NCI-H1092 (cell line): ENCODE measurements around the gene NME9.
"Not testable (repeated sequence)": the region's sequence is repeated elsewhere in the genome, so short reads cannot be mapped to it uniquely, and the experiment has no call there.

Experiments used
- DNase-seq: peaks from one replicate; lab custom pipeline; 2025; lab: John Stamatoyannopoulos, UW

NME9 gene, protein sequence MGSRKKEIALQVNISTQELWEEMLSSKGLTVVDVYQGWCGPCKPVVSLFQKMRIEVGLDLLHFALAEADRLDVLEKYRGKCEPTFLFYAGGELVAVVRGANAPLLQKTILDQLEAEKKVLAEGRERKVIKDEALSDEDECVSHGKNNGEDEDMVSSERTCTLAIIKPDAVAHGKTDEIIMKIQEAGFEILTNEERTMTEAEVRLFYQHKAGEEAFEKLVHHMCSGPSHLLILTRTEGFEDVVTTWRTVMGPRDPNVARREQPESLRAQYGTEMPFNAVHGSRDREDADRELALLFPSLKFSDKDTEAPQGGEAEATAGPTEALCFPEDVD

DNA sequence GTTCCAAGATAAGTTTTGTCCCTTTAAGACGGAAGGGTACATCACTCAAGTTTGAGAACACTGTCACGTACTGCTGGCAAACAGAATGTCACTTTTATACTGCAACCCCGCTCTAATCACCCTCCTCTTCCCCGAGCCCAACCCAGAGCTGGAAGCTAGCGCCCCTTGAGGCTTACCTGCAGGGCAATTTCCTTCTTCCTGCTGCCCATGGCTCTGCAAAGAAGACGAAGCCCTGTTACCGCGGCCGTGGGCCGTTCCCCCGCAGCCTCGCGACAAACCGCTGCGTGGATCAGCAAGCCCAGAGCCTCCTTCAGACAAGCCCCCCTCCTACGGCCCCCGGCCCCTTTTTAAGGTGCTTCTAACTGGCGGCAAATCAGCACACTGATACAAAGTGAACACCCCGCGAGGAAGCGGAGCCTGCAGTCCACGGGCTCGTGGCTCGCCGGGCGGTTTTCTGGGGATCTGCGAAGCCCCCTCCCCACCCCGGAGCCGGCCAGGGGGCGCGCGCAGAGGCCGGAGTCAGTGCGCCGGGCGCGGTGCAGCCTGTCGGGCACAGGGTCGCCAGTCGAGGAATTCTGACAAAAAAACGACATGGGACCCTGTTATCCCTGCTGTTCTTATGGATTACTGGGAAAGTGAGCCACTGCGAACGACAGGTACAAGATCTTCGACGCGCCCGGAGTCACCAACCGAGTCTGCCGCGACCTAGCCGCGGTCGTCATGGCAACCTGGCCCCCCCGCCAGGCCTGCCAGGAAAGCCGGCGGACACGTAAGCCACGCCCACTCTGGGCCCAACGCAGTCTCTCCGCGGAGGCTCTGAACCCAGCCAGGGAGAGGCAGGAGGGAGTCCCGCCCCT lies at the start of gene NME9:
Gene NME9 (minus strand): TSS at position 725 of the 857 bp plus-strand sequence. CDS start 516 bp downstream, at position 209.
- DNase-seq: peak; percentile 96

DNA sequence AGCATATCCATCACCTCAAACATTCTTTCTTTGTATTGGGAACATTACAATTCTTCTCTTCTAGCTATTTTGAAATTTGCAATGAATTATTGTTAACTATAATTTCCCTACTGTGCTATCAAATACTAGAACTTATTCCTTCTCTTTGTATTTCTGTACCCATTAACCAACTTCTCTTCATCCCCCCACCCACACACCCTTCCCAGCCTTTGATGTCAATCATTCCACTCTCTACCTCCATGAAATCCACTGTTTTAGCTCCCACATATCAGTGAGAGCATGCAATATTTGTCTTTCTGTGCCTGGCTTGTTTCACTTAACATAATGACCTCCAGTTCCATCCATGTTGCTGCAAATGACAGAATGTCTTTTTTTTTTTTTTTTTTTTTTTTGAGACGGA lies 49.3 kb upstream of the NME9 start:
- no peak for DNase-seq

DNA sequence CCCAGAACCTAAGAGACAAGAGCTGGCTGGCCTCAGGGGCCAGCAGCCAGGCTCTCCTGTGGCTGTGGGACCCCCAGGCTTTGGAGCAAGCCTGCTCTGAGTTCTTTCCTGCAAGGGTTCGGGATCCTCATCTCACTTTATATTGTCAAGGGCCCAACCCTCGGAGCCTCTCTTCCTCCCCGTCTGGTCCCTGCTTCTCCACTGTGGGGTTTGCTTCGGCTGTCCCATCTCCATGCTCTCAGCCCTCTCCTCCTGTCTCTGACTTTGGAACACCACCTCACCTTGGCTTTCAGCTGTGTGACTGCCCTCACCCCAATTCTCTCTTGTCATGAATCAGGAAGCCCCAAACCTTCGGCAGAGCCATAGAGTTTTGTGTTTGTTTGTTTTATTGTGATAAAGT lies 48.7 kb upstream of the NME9 start:
- DNase-seq: no peak

DNA sequence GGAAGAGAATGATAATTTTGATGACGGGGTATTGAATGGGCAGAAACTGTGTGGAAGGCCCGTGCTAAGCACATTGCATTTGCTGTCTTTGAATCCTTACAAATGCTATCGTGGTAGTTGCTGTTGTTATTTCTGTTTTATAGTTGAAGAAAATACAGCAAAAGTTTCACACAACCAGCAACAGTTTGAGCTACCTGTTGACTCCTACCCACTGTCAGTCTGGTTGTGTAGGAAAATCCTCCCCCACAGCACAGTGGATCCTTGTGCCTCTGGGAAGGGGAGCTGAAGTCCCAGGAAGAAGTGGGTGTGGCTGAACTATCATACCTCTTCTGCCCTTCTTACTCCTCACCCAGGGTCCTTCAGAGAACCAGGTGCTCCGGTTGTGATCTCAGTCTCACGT lies 48.2 kb upstream of the NME9 start:
- DNase-seq: no peak

DNA sequence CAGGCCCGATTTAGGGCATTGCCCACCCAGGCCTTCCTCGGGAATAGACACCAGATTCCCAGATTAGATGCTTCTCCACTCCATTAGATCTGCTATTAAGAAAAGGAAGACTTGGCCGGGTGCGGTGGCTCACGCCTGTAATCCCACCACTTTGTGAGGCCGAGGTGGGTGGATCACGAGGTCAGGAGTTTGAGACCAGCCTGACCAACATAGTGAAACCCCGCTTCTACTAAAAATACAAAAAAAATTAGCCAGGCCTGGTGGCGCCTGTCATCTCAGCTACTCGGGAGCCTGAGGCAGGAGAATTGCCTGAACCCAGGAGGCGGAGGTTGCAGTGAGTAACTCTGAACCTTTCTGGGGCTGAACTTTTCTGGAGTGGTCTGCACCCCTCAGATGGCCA lies 47.6 kb upstream of the NME9 start:
- DNase-seq: not testable (repeated sequence)

DNA sequence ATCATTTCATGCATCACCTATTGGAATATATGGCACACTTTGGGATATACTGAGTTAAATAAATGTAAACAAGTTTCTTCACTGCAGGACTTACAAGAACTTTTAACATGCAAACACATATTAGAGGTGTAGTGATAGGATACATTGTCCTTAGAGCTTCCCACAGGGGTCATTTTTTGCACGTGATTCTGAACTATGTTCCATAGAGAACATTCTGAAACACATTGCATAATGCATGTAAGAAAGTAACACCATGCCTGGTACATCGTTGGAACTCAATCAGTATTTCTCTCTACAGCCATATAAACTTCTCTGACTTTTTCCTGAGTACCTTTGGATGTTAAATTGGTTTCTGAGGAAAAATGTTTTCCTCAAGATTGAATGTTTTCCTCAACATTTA lies 47.0 kb upstream of the NME9 start:
- no peak for DNase-seq

DNA sequence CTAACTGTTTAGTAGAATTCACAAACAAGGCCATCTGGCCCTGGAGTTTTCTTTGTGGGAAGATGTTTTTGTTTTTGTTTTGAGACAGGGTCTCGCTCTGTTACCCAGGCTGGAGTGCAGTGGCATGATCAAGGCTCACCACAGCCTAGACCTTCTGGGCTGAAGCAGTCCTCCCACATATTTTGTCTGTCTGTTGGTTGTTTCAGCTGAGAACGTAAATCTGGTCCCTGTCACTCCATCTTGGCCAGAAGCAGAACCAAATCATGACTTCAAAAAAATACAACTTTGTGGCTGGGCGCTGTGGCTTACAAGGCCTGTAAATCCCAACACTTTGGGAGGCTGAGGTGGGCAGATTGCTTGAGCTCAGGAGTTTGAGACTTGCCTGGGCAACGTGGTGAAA lies 45.8 kb upstream of the NME9 start:
- no peak for DNase-seq

DNA sequence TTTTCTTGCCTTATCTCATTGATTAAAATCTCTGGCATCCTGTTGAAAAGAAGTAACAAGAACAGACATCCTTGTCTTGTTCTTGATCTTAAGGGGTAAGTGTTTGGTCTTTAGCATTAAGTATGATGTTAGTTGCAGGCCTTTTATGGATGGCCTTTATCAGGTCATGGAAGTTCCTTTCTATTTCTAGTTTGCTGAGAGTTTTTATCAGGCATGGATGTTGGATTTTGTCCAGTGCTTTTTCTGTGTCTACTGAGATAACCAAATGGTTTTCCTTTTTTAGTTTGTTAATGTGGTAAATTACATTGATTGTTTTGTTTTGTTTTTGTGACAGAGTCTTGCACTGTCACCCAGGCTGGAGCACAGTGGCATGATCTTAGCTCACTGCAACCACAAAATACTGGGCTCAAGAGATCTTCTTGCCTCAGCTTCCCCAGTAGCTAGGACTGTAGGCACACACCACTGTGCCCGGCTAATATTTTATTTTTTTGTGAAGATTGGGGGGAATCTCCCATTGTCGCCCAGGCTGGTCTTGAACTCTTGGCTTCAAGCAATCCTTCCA lies 45.0 kb upstream of the NME9 start:
- no peak for DNase-seq

DNA sequence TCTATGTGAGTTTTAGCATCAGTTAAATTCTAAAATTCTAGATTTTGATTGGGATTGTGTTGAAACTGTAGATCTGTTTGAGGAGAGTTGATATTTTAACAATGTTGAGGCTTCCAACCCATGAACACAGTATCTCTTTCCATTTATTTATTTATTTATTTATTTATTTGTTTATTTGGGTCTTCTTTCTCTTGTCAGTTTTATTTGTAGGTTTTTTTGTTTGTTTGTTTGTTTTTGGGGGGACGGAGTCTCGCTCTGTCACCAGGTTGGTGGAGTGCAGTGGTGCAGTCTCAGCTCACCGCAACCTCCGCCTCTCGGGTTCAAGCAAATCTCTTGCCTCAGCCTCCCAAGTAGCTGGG lies 44.1 kb upstream of the NME9 start:
- DNase-seq: no peak

DNA sequence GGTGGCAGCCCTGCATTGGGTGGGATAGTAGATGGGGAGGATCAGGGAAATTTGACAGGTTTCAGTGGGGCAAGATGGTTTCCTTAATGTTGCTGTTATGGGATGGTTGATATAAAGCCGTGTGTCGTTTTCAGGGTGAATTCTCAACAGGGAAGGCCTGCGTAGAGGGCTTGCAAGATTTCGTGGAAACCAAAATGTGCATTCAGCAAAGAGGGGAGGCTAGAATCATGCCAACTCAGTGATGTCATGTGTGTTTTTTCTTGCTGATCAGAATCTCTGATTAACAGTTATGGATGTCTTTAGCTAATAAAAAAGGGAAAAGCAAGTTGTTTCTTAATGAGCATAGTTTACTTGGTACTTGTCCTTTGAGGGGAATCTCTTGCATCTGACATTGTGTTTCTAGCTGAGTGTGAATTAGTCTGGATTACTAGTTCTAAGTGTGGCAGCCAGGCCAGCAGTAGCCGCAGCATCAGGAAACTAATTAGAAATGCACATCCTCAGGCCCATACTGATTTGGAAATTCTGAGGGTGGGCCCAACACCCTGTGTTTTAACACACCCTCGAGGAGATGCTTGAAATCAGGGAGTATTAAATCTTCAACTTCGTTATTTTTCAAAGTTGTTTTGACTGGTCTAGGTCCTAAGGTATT lies 43.6 kb upstream of the NME9 start:
- no peak for DNase-seq

DNA sequence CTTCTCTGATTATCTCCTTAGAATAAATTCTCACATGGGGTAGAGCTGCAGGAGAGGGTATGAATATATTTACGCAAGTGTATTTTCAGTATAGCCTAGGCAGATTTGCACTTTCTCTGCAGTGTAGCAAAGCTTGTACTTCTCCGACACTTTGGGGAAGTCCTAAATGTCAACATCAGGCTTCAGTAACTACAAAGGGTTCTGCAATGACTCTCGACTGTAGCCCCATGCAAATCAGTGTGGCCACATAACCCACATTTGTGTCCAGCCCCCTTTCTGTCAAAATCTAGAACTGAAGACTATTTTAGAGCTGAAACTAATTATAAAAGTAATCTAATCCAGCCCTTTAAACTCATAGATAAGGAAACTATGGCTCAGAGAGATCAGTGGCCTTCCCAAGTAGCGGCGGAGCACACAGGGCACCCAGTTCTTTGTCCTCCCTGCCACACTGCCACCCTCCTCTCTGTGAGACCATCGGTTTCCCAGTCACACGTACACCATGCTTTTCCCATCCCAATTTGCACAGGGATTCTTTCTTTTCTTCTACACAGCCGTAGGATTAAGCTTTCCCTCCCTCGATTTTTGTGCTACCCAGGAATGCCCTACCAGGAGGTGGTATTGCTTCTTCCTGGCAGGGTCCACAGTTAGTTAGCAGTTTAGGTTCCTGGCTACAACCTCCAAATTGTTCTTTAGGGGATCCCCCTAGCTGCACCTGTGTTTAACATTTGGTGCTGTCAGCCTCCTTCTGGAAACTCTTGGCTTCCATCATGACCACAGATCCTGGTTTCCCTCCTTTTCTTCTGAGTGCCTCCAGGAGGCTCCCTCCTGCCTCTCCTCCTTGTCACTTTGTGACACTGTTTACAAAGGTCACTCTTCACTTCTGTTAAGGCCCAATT lies 41.7 kb upstream of the NME9 start:
- no peak for DNase-seq

DNA sequence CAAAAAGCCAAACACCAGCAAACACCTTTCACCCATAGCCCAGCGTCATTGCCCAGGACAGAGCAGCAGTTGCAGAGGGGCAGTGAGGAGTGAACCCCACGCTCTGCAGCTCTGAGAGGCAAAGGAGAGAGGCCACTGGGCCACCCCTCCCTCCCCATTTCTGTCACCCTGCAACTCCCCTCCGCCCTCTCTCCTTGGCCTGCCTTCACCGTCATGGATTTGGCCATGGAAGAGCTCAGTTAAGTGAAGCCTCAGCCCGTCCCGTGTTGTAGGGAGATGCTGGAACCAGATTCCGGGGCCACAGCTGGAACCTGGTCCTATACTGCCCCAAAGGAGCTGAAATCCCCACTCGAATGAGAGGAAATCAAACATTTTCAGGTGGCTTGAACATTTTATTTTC lies 40.7 kb upstream of the NME9 start:
- DNase-seq: no peak

DNA sequence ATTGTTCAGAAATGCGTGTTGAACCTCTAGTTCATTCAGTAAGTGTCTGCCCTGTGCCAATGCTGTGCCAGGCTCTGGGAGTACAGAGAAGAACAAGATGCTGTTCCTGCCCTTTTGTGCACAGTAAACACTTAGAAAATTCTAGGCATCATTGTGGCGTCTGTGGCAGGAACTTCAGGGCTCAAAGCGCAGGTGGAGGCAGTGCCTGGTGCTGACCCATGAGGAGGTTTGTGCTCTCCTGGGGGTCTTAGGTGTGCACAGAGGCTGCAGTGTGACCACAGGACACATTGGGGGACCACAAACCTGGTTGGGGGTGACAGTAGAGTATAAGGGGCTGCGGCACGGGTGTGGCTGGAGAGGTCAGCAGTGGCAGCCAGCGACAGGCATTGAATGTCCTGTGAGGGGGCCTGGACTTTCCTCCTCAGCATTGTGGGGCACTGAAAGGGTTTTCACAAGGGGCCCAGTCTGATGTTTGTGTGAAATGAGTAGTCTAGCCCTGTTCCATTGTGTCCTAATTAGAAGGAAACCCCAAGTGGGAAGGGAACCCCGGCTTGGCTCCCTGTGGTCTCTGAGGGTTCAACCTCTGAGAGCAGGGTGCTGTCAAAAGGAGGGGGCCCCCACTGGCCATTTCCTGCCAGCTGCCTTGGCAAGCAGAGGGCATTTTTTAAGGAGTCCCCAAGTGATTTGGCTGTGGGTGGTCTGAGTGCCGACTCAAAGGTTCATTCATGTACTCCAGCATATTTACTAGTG lies 39.7 kb upstream of the NME9 start:
- DNase-seq: no peak

DNA sequence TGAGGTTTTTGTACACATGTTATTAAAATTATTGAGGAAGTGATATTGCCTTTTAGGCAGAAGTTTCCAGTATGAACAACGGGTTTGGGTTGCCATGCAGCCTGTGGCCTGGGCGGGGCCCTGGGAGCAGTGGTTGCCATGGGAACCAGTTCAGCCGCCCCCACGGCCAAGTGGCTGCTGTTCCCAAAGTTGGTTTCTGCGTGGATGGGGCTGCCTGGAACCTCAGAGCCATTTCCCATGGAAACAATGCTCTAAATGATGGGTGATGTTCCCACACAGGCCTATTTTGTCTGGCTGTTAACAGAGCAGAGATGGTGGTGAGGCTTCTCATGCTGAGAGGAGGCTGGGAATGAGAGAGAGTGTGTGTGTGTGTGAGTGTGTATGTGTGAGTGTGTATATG lies 38.3 kb upstream of the NME9 start:
- DNase-seq: no peak

DNA sequence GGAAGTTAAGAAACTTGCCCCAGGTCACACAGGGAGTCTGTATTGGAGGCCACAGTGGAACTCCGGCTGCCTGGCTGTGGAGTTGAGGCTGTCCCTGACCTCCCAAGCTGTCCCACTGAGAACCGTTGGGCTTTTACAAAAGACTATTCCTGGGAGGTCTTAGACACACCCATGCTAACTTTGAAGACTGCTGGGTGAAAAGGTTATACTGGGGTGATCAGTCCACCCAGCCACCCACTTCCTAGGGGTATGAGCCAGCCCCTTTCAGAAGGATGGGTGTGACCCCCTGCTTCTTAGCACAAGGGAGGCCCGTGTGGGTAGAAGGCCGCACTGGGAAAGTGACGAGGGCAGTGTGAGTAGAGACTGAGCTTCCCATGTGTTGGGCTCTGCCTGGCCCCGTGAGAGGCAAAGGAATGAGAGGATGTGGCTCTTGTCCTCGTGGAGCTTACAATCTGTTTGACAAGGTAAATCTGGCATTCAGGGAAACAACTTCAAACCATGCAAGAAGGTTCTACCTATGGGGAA lies 37.7 kb upstream of the NME9 start:
- no peak for DNase-seq

DNA sequence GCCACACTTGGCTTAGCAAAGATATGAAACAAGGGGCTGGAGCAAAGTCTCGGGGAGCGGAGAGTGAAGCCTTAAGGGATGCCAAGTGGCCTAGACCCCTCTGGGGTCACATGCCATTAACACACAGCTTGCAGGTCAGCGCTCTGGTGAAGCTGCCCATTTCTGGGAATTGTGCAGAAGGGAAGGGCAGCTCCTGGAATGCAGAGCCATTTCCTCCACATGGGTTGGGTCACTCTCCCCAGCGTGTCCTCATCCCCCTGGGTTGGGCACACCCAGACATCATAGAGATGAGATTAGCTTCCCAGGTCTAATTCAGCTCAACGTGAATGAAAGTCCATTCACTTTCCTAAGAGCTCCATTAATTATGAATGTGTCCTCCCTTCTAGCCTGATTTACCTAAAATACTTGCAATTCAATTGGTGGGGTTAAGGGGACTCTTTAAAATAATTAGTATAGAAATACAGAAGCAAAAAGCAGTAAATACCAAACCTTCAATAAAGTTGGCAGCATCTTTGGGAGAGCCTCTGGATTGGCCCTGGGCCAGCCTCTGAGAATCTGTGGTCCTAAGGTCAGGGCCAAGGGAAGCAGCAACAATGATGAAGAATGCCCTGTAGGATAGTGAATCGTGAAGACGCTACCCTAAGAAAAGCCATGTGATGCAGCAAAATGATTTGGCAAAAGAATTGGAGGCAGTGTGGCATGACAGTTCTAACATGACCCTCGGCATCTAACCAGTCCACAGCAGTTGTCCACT lies 36.5 kb upstream of the NME9 start:
- DNase-seq: no peak

DNA sequence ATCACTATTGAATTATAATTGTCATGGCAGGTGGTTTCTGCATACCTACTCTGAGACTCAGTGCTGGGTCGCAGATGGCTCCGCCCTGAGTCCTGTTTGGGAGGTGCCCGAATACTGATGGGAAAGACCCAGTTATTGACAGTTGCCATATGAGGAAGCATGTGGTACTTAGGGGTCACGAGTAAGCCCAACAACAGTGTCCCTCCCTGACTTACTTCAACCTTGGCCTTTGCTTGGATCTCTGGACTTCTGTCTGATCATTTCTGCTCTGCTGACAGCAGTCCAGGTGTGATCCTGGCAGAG lies 35.6 kb upstream of the NME9 start:
- DNase-seq: no peak

DNA sequence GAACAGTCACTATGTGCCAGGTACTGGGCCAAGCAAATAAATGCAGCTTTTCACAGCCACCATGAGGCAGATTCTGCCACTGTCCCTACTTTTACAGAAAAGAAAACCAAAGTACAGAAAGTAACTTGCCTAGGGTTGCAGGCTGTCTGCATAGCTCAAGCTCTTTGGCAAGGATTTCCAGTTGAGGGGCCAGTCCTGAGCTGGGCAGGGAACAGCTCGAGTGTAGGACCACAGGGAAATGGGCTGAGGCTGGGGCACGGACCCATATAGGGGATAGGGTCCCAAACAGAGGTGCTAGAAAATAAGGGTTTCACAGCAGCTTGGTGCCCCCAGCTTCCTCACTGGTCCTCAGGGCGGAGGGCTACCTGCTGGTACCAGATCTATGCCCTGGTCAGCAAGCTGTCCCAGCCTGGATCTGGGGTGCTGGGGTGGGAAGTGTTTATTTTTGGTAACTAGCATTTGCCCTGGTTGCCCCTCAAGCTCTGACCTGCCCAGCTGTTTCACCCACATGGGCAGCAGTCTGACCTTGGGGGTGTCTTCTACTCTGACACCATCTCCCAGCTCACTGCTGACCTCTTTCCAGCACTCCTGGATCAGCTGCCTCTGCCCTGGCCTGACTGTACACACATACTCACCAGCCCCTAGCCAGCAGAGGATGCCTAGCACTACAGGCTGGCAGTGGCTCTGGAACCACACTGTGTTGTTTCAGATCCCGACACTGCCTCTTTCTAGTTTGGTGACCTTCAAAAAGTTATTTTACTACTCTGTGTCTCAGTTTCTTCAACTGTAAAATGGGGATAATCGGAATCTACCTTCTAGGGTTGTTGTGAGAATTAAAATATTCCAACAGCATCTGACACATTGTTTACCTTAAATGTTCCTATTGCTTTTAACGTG lies 35.0 kb upstream of the NME9 start:
- no peak for DNase-seq

DNA sequence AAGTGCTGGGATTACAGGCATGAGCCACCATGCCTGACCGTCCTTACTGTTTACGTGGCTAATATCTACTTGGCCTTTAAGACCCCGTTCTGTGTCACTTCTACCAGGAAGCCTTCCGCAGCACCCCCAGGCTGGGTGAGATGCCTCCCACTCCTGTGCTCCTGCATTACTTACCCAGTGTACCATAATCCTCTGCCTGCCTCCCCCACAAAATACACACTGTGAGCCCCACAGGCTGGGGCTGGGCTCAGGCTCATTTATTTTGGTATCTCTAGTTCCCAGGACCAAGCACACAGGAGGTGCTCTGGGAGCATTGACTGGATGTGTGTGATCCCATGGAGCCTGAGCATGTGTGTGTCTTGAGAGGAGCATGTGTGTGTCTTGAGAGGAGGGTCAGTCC lies 33.7 kb upstream of the NME9 start:
- DNase-seq: no peak
